CD14-positive monocyte (primary cell): ENCODE data around the gene MCFD2. TPM values are rescaled to one million over a fixed set of nuclear protein-coding genes. Genes with fewer than 3 reads are reported as not detected.

Source experiments
- DNase-seq, 3 donors: peaks; one replicate each; pipeline ENCODE4 v3.0.0-alpha.2; 2011 to 2022
- H2AFZ ChIP-seq: 2 replicates; pipeline ENCODE4 v1.6.0; 2012; ENCODE audit warnings: mild to moderate bottlenecking, low read depth, low read length, inconsistent platforms; ENCODE audit not compliant: insufficient read depth, poor library complexity, severe bottlenecking
- H3K27ac ChIP-seq, 2 donors: 1 replicate in 1 of 2; 2 replicates in 1 of 2; pipeline ENCODE4 v1.5.1; 2012 to 2013; ENCODE audit warnings: low read length in 2 of 2, control low read depth in 1 of 2, inconsistent platforms in 1 of 2, low read depth in 1 of 2, mild to moderate bottlenecking in 1 of 2
- H3K27me3 ChIP-seq, 2 donors: one replicate each; pipeline versions ENCODE4 v1.6.0 to v1.6.1; 2011 to 2013; ENCODE audit warnings: low read length in 2 of 2; ENCODE audit not compliant: control insufficient read depth in 2 of 2, insufficient read depth in 2 of 2
- H3K36me3 ChIP-seq, 2 donors: replicated peaks in 1 of 2; 1 replicate in 1 of 2; 2 replicates in 1 of 2; pipeline versions ENCODE4 v1.5.1 to v1.6.1; 2012 to 2013; ENCODE audit warnings: low read length in 2 of 2, control low read depth in 1 of 2, inconsistent platforms in 1 of 2, mild to moderate bottlenecking in 1 of 2; ENCODE audit not compliant: insufficient read depth in 2 of 2, control insufficient read depth in 1 of 2
- H3K4me1 ChIP-seq, 2 donors: 1 replicate in 1 of 2; 2 replicates in 1 of 2; pipeline versions ENCODE4 v1.5.1 to v1.6.1; 2012 to 2013; ENCODE audit warnings: low read length in 2 of 2, control low read depth in 1 of 2, inconsistent platforms in 1 of 2, mild to moderate bottlenecking in 1 of 2, moderate library complexity in 1 of 2; ENCODE audit not compliant: insufficient read depth in 2 of 2, control insufficient read depth in 1 of 2
- H3K4me2 ChIP-seq: replicated peaks from 2 replicates; pipeline ENCODE3; 2012; ENCODE audit warnings: low read length, moderate library complexity, mild to moderate bottlenecking; ENCODE audit not compliant: poor library complexity, severe bottlenecking; ENCODE audit errors: extremely low read depth
- H3K4me3 ChIP-seq, 3 experiments: fragments of 200-600 bp in 1 of 3; sonication (generic) in 1 of 3; replicated peaks in 1 of 3; 1 replicate in 2 of 3; 2 replicates in 1 of 3; pipeline ENCODE4 v1.5.1; 2011 to 2013; ENCODE audit warnings: low read length in 3 of 3, mild to moderate bottlenecking in 3 of 3, control low read depth in 2 of 3, low read depth in 2 of 3, inconsistent platforms in 1 of 3, moderate library complexity in 1 of 3
- H3K79me2 ChIP-seq: 2 replicates; pipeline ENCODE4 v1.6.0; 2012; ENCODE audit warnings: mild to moderate bottlenecking, control low read depth, inconsistent platforms, low read length, moderate library complexity; ENCODE audit not compliant: insufficient read depth
- H3K9ac ChIP-seq: 2 replicates; pipeline ENCODE4 v1.6.0; 2017; ENCODE audit warnings: low read length, mild to moderate bottlenecking; ENCODE audit not compliant: insufficient read depth, poor library complexity, severe bottlenecking
- H3K9me3 ChIP-seq, 2 donors: replicated peaks in 1 of 2; 1 replicate in 1 of 2; 2 replicates in 1 of 2; pipeline versions ENCODE4 v1.5.1 to v1.6.1; 2012 to 2013; ENCODE audit warnings: low read length in 2 of 2, control low read depth in 1 of 2; ENCODE audit not compliant: control insufficient read depth in 1 of 2, insufficient read depth in 1 of 2
- H4K20me1 ChIP-seq: 2 replicates; pipeline ENCODE4 v1.6.0; 2012; ENCODE audit warnings: mild to moderate bottlenecking, low read length, control low read depth, moderate library complexity; ENCODE audit not compliant: insufficient read depth
- H3K27ac Mint-ChIP-seq, 7 donors: one replicate each; pipeline ENCODE4 v1.8.0; 2020; ENCODE audit warnings: mild to moderate bottlenecking in 7 of 7, mixed read lengths in 7 of 7, moderate library complexity in 6 of 7, inconsistent platforms in 2 of 7
- H3K27me3 Mint-ChIP-seq, 3 donors: one replicate each; pipeline ENCODE4 v1.8.0; 2021 to 2022; ENCODE audit warnings: low read depth in 3 of 3, mild to moderate bottlenecking in 3 of 3, mixed read lengths in 3 of 3, moderate library complexity in 3 of 3, inconsistent platforms in 1 of 3
- H3K36me3 Mint-ChIP-seq, 2 donors: one replicate each; pipeline ENCODE4 v1.8.0; 2020; ENCODE audit warnings: mixed read lengths in 2 of 2, inconsistent platforms in 1 of 2, mild to moderate bottlenecking in 1 of 2
- H3K4me1 Mint-ChIP-seq: one replicate; pipeline ENCODE4 v1.8.0; 2020; ENCODE audit warnings: mild to moderate bottlenecking, mixed read lengths
- H3K4me3 Mint-ChIP-seq, 2 donors: one replicate each; pipeline ENCODE4 v1.8.0; 2020; ENCODE audit warnings: mild to moderate bottlenecking in 2 of 2, mixed read lengths in 2 of 2, moderate library complexity in 1 of 2
- H3K9me3 Mint-ChIP-seq, 7 donors: one replicate each; pipeline ENCODE4 v1.8.0; 2020 to 2022; ENCODE audit warnings: mixed read lengths in 7 of 7, mild to moderate bottlenecking in 6 of 7, moderate library complexity in 6 of 7, inconsistent platforms in 2 of 7
- WGBS: methylation state at CpG from one replicate; pipeline ENCODE4 v1.1.5; 2013; ENCODE audit warnings: missing lambda C conversion rate; ENCODE audit not compliant: insufficient coverage; 5-methylcytosine and 5-hydroxymethylcytosine counted together
- intact Hi-C, 2 donors: fragments of 100-400 bp; cut with micrococcal nuclease; formaldehyde crosslinking; loops; one replicate each; pipeline versions ENCODE4 v1.15.0 to v1.15.1; 2023
- polyA plus RNA-seq, 3 donors: library from polyadenylated mRNA; depleted of rRNA in 1 of 3; unstranded in 2 of 3; stranded (reverse) in 1 of 3; fragments of 300-500 nt in 2 of 3; fragments of >200 nt in 1 of 3; fragmentation: Illumina TruSeq in 2 of 3; gene quantifications; 1 replicate in 2 of 3; 2 replicates in 1 of 3; pipeline ENCODE4 v1.2.3, GENCODE V29; 2012 to 2021
- TF ChIP-seq, protein P1 (sequence below): fragments of 200-600 bp; IDR thresholded peaks from one replicate; pipeline ENCODE4 v1.8.0; 2022; ENCODE audit warnings: antibody characterized with exemption, mild to moderate bottlenecking

Gene MCFD2
- polyA plus RNA-seq, 3 donors = 23.8 to 38.5 (median 33.6) TPM

DNA sequence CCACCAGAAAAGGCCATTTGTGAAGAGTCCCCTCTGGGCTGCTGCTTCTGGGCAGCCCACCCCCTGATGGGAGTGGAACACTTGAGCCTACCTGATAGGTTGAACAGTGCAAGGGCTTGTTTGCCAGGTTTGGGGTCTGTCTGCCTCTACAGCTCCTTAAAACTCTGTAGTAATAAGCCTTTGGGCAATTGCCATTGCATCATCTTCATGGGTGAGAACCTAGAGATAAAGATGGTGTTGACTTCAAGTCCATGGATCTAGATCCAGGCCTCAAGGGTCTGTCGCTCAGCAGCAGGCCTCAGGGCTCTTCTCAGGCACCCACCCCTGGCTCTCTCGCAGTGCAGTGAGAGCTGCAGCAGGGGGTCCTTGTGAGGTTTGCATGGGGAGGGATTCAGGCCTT lies 47.1 kb upstream of the MCFD2 start:
- 100% methylated on average over 2 of the region's 2 CpGs for WGBS
- intact Hi-C loops = no loop called here
- Mint-ChIP-seq H3K9me3 (no peaks in the 10 kb centered on the region), H3K36me3 (peaks cover 59 to 72% of the 10 kb centered on the region in 2 donors), H3K27me3 (peaks cover 0 to 1% (median 0%) of the 10 kb centered on the region in 3 donors), H3K27ac (peak overlapping the region in 5 of 7 donors; percentile 41 to 71 (median 56)), H3K4me1 (peaks cover 63% of the 10 kb centered on the region), H3K4me3 (no peak overlapping the region)
- Histone ChIP-seq H4K20me1 (peaks cover 58% of the 10 kb centered on the region), H3K4me1 (peaks cover 52 to 55% of the 10 kb centered on the region in 2 donors), H3K4me3 (no peak overlapping the region), H3K9ac (no peak overlapping the region), H3K4me2 (no peak overlapping the region), H3K9me3 (no peaks in the 10 kb centered on the region), H2AFZ (no peak overlapping the region), H3K27me3 (no peaks in the 10 kb centered on the region), H3K36me3 (peaks cover 41 to 72% of the 10 kb centered on the region in 2 donors), H3K27ac (peak overlapping the region in 1 of 2 donors; percentile 97), H3K79me2 (peaks cover 86% of the 10 kb centered on the region)
- TF ChIP-seq, protein P1, sequence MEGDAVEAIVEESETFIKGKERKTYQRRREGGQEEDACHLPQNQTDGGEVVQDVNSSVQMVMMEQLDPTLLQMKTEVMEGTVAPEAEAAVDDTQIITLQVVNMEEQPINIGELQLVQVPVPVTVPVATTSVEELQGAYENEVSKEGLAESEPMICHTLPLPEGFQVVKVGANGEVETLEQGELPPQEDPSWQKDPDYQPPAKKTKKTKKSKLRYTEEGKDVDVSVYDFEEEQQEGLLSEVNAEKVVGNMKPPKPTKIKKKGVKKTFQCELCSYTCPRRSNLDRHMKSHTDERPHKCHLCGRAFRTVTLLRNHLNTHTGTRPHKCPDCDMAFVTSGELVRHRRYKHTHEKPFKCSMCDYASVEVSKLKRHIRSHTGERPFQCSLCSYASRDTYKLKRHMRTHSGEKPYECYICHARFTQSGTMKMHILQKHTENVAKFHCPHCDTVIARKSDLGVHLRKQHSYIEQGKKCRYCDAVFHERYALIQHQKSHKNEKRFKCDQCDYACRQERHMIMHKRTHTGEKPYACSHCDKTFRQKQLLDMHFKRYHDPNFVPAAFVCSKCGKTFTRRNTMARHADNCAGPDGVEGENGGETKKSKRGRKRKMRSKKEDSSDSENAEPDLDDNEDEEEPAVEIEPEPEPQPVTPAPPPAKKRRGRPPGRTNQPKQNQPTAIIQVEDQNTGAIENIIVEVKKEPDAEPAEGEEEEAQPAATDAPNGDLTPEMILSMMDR = no peak
- no peak for DNase-seq

DNA sequence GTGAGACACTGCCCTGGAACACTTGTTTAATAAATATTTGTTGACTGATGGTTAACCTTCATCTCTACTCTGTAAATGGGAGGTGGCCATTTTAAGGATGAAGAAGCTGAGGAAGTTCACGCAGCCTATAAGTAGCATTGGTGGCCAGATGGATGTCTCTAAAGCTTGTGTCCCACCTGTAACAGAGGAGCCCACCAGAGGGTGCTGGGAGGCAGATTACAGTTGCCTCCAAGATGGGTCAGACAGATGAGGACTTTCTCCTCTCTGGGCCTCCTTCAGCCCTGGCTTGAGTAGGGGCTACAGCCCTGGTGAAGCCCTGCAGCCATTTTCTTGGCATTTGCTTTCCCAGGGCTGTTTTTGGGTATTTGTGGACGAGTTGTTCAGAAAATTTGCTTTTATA lies 45.0 kb upstream of the MCFD2 start:
- no peak for DNase-seq
- 78% methylated on average over 1 of the region's 2 CpGs for WGBS
- H3K4me2 ChIP-seq = no peak overlapping the region
- Mint-ChIP-seq H3K9me3 (no peaks in the 10 kb centered on the region), H3K27ac (peak overlapping the region in 4 of 7 donors; percentile 15 to 74 (median 26)), H3K4me1 (peaks cover 43% of the 10 kb centered on the region), H3K4me3 (no peak overlapping the region), H3K27me3 (peaks cover 0 to 1% (median 0%) of the 10 kb centered on the region in 3 donors), H3K36me3 (peaks cover 80 to 93% of the 10 kb centered on the region in 2 donors)
- no peak overlapping the region for H3K4me3 ChIP-seq
- peaks cover 80% of the 10 kb centered on the region for H4K20me1 ChIP-seq
- H3K9me3 ChIP-seq = no peaks in the 10 kb centered on the region
- peaks cover 62 to 94% of the 10 kb centered on the region in 2 donors for H3K36me3 ChIP-seq
- no peak overlapping the region for H2AFZ ChIP-seq
- H3K27ac ChIP-seq = peak overlapping the region in 1 of 2 donors; percentile 33
- peaks cover 35 to 36% of the 10 kb centered on the region in 2 donors for H3K4me1 ChIP-seq
- H3K9ac ChIP-seq = no peak overlapping the region
- H3K79me2 ChIP-seq = peaks cover 97% of the 10 kb centered on the region
- H3K27me3 ChIP-seq = no peaks in the 10 kb centered on the region
- TF ChIP-seq, protein P1 = no peak
- intact Hi-C loops = no loop called here
